ENCODE data around the gene CPEB3.
"Not testable (repeated sequence)": the region's sequence is repeated elsewhere in the genome, so short reads cannot be mapped to it uniquely, and the experiment has no call there.

CPEB3 gene

DNA sequence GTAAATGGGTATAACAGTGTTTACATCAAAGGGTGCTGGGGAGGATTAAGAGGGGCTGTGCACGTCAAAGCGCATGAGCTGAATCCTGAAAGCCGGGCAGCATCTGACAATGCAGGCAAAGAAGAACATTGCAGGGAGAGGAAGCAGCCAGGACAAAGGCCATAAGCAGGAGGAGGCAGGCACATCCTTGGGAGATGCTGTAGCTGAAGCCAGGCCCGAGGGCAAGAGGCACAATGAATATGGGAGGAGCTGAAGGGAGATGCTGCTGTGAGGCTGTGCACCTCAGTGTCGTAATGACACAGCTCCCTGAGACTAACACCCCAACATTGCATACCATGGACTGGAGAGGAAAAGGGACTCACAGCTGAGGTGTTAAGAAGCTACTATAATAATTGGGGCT is 238.1 kb downstream of the CPEB3 start:
- DNase-seq (ENCODE audit: insufficient read length, low spot score): no peak
- FAIRE-seq: peak; percentile 44

GRCh38 chr10:92052088-92052487 is 238.8 kb downstream of the CPEB3 start:
- no peak for FAIRE-seq

DNA sequence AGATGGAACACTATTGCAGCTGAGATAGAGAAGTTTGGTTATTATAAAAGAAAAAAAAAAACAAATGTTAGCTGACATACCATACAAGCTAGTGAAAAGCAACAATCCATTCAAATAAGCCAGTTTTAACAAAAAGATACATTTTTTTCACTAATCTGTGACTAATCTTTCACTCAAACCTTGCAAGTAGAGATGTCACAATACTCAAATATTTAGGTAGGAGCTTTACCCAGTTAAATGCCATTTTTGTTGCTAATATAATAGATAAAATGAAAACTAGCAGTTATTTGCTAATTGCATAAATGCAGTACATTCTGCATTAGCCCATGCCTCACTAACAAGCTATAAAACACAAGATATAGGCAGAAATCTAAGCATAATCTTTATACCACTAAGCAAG is 243.7 kb downstream of the CPEB3 start:
- no peak for DNase-seq (ENCODE audit: insufficient read length, low spot score)
- FAIRE-seq: no peak

More at GRCh38 chr10:92052088-92052487, 238.8 kb downstream of the CPEB3 start:
- DNase-seq (ENCODE audit: insufficient read length, low spot score): no peak

- no peak for DNase-seq (ENCODE audit: insufficient read length, low spot score)
- no peak for FAIRE-seq
Measured at GRCh38 chr10:92045641-92046106, 245.2 kb downstream of the CPEB3 start.

- FAIRE-seq: no peak
- no peak for DNase-seq (ENCODE audit: insufficient read length, low spot score)
Measured at GRCh38 chr10:92042541-92042940, 248.3 kb downstream of the CPEB3 start.

GRCh38 chr10:92038949-92039348 is 251.9 kb downstream of the CPEB3 start:
- DNase-seq (ENCODE audit: insufficient read length, low spot score): no peak

DNA sequence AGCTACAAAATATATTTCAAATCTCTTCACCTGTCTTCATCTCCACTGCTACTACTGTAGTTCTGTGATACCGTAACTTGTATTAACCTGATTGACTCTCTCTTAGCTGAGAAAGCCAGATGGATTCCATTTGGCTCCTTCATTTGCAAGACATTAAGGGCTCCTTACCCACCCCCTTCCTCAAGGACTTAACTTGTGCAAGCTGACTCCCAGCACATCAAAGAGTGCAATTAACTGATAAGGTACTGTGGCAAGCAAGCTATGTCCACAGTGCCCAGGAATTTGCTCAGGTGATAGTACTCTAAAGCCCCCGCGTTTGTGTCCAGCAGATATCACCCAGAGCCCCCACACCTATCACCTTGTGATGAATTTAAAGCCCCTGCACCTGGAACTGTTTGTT is 257.8 kb downstream of the CPEB3 start:
- FAIRE-seq: peak; percentile 33

More at GRCh38 chr10:92038949-92039348, 251.9 kb downstream of the CPEB3 start:
- FAIRE-seq: no peak

DNA sequence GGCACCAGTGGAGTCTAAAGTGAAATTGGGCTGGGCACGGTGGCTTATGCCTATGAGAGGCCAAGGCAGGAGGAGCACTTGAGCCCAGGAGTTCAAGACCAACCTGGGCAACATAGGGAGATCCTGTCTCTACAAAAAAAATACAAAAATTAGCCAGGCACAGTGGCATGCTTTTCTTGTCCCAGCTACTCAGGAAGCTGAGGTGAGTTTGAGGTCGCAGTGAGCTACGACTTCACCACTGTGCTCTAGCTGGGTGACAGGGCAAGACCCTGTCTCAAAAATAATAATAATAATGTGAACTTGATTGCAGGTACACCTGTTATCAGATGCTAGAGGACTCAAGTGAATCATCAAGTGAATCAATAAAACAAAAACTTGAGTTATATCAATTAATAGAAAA is 259.3 kb downstream of the CPEB3 start:
- FAIRE-seq (no peak), DNase-seq (ENCODE audit: insufficient read length, low spot score) (no peak)

More for the DNA sequence above, 257.8 kb downstream of the CPEB3 start:
- not testable (repeated sequence) for DNase-seq (ENCODE audit: insufficient read length, low spot score)

DNA sequence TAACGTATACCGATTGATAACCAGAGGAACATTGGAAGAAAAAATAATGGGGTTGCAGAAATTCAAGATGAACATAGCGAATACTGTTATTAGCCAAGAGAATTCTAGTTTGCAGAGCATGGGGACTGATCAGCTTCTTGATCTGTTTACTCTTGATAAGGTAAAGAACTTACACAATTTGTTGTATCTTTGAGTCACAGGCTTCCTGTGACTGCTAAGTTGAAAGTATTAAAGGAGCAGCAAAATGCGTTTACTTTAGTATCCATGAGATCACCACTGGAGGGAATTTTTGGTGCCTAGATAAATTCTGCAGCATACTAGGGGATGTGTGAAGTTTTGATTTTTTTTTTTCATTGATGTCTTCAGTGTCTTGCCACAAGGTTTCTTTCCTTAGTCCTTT is 263.7 kb downstream of the CPEB3 start:
- DNase-seq (ENCODE audit: insufficient read length, low spot score) (no peak), FAIRE-seq (no peak)

DNA sequence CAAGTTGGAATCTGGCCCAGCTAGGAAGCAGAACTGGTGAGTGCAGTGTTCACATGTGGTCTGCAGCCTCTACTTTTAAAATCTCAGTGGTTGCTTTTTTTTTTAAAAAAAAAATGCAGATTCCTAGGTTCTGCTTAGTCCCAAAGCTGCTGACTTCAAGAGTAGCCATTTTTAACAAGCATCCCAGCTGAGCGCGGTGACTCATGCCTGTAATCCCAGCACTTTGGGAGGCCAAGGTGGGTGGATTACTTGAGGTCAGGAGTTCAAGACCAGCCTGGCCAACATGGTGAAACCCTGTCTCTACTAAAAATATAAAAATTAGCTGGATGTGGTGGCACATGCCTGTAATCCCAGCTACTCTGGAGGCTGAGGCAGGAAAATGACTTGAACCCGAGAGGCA is 265.5 kb downstream of the CPEB3 start:
- FAIRE-seq; DNase-seq (ENCODE audit: insufficient read length, low spot score): not testable (repeated sequence)

GRCh38 chr10:92024700-92025099 is 266.2 kb downstream of the CPEB3 start:
- DNase-seq (ENCODE audit: insufficient read length, low spot score) (no peak), FAIRE-seq (no peak)

DNA sequence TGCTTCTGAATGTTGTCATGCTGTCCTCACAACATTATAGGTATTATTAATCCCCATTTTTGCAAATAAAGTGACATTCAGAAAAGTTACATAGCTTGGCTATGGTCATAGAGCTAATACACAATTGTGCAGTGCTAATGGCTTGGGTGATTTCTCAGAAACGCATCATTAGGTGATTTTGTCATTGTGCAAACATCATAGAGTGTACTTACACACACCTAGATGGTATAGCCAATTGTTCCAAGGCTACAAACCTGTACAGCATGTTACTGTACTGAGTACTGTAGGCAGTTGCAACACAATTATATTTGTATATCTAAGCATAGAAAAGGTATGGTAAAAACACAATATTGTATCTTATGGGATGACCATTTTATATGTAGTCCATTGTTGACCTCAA is 276.3 kb downstream of the CPEB3 start:
- FAIRE-seq: no peak

DNA sequence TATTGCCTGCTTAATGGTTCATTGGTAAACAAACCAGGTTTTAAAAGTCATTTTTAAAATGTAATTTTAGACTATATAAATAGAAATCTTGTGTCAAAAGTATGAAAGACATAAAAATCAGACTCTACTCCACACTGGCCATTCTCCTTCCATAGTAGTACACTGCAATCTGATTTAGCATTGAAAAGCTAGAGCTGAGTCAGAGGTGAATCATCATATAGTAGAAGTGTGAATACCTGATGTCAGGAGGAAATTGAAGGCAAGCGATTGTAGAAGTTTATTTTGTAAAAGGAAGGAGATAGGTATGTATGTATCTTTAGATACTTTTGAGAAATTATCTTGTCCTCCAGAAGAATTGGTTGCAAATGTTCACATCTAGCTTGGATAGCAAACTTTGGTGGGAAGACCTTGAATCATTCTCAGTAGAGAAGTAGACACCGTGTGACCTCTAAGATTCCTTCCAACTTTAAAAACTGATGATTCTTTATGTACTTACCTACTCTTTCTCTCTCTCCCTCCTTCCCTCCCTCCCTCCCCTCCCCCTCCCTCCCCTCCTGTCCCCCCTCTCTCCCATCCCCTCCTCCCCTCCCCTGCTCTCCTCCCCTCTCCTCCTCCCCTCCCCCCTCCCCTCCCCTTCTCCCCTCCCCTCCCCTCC is 279.2 kb downstream of the CPEB3 start:
- FAIRE-seq (no peak), DNase-seq (ENCODE audit: insufficient read length, low spot score) (peak; percentile 61)

More for the DNA sequence above, 276.3 kb downstream of the CPEB3 start:
- no peak for DNase-seq (ENCODE audit: insufficient read length, low spot score)

- DNase-seq (ENCODE audit: insufficient read length, low spot score) (no peak), FAIRE-seq (no peak)
Measured at GRCh38 chr10:92010047-92010735, 280.7 kb downstream of the CPEB3 start.

DNA sequence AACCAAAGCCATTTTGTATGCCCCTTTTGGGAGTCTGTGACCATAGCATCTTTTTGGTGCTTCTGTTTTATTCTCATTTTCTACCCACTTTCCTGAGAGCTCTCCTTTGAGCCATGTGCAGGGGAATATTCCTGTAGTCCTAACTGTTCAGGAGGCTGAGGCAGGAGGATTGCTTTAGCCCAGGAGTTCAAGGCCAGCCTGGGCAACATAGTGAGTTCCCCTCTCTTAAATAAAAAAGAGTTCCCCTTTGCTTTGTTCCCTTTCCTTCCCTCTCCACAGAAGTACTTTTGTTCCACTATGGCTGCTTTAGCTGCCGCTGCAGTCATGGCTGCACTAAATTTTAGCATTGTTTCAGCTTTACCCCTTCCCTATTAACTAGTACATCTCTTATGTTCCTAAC is 281.4 kb downstream of the CPEB3 start:
- DNase-seq (ENCODE audit: insufficient read length, low spot score): no peak
- no peak for FAIRE-seq

DNA sequence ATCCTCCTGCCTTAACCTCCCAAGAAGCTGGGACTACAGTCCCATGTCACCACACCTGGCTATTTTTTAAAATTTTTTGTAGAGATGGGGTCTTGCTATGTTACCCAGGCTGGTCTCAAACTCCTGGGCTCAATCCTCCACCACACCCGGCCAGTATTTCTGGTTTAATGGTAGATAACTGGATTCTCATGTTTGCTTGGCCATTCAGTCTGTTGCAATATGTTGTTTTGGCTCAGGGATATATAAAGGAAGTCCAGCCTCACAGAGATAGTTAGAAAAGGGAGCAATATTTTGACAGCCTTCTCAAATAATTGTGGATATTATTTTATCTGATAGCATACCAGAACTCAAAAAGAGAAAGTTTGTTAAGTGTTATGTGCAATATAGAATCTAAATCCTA is 284.9 kb downstream of the CPEB3 start:
- no peak for DNase-seq (ENCODE audit: insufficient read length, low spot score)
- no peak for FAIRE-seq

DNA sequence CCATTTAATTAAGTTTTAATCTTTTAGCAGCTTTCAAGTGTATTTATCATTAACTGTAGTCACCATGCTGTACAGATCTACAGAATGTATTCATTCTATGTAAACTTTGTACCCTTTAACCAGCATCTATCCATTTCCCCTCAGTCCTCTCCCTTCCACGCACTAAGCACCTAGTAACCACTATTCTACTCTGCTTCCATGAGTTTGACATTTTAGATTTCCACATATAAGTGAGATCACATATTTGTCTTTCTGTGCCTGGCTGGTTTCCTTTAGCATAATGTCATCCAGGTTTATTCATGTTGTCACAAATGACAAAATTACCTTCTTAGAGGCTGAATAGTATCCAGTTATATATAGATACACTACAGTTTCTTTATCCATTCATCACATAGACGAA is 287.6 kb downstream of the CPEB3 start:
- no peak for DNase-seq (ENCODE audit: insufficient read length, low spot score)
- no peak for FAIRE-seq

DNA sequence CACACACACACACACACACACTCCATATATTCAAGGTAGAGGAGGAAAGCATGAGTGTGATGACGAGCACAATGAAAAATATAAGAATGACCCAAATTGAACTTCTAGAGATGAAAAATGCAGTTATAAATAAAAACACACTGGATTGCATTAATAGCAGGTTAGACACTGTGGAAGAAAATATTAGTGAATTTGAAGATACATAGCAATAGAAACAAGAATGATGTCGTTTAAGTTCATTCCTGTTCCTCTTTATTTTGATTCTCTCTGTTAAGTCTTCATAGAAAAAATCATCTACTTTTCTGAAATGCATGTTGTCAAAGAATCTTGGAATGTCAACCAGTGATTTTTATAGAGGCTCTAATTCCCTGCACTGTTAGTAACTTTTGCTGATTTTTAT is 288.9 kb downstream of the CPEB3 start:
- DNase-seq (ENCODE audit: insufficient read length, low spot score): no peak
- FAIRE-seq: no peak

DNA sequence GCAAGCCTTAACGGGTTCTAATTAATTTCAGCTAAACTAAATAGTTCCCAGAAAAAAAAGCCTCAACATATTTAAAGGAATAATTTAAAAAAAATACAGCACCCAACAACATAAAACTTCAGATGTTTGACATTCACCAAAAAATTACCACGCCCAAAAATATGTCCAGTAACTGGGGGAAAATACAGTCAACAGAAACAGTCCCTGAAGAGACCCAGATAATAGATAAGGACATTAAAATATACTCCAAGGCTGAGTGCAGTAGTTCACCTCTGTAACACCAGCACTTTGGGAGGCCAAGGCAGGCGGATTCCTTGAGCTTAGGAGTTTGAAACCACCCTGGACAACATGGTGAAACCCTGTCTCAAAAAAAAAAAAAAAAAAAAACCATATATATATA is 289.3 kb downstream of the CPEB3 start:
- DNase-seq (ENCODE audit: insufficient read length, low spot score) (no peak), FAIRE-seq (no peak)
